Panc1 (cell line): ENCODE measurements around the gene GRIN3B.

Experiments
- POLR2AphosphoS5 ChIP-seq: IDR thresholded peaks from 2 replicates; pipeline ENCODE4 v1.6.1; 2012; ENCODE audit warnings: mild to moderate bottlenecking, low read depth, low read length, moderate library complexity
- REST ChIP-seq, 2 experiments: IDR thresholded peaks; 2 replicates each; pipeline ENCODE4 v1.6.1; 2011 to 2012; ENCODE audit warnings: low read depth in 2 of 2, control low read depth in 1 of 2, low read length in 1 of 2, mild to moderate bottlenecking in 1 of 2, moderate library complexity in 1 of 2; ENCODE audit not compliant: insufficient read depth in 1 of 2
- TCF7L2 ChIP-seq: IDR thresholded peaks from 2 replicates; pipeline ENCODE4 v1.6.1; 2011; ENCODE audit warnings: mild to moderate bottlenecking, low read depth, low read length, inconsistent platforms
- TF ChIP-seq, protein P1 (sequence below): fragments of 450-650 bp; IDR thresholded peaks from 2 replicates; pipeline ENCODE4 v1.5.1; 2017; ENCODE audit warnings: mild to moderate bottlenecking

DNA sequence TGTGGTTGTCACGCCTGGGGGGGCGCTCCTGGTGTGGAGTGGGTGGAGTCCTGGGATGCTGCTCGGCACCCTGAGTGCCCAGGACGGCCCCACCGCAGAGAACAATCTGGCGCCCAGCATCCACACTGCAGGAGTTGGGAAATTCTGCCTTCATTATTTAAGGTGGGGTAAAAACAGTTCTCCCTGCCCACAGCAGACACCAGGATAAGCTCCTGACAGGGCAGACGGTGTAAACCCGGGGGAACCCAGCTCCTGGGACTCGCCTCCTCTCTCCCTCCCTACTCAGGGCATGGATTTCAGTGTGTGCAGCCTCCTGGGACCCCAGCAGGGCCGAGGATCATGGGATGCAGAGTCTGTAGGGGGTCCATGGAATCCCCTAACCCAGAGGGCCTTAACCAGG lies 23.7 kb upstream of the GRIN3B start:
- TF ChIP-seq, protein P1, sequence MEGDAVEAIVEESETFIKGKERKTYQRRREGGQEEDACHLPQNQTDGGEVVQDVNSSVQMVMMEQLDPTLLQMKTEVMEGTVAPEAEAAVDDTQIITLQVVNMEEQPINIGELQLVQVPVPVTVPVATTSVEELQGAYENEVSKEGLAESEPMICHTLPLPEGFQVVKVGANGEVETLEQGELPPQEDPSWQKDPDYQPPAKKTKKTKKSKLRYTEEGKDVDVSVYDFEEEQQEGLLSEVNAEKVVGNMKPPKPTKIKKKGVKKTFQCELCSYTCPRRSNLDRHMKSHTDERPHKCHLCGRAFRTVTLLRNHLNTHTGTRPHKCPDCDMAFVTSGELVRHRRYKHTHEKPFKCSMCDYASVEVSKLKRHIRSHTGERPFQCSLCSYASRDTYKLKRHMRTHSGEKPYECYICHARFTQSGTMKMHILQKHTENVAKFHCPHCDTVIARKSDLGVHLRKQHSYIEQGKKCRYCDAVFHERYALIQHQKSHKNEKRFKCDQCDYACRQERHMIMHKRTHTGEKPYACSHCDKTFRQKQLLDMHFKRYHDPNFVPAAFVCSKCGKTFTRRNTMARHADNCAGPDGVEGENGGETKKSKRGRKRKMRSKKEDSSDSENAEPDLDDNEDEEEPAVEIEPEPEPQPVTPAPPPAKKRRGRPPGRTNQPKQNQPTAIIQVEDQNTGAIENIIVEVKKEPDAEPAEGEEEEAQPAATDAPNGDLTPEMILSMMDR = no peak
- no peak for TF ChIP-seq TCF7L2
- TF ChIP-seq POLR2AphosphoS5 = no peak
- no peak for TF ChIP-seq REST (IDR thresholded peaks at IDR 0.05; ENCODE audit: insufficient read depth in 1 of 2, low read depth in 2 of 2, low read length in 1 of 2)
